Ovary (tissue), 9 donors: ENCODE measurements around the gene GMPPB. TPM values are rescaled to one million over a fixed set of nuclear protein-coding genes. Genes with fewer than 3 reads are reported as not detected.
A peak's percentile ranks its signal among the peaks of the same experiment; 100 is the strongest.

Experiments used
- DNase-seq, 5 donors: peaks; one replicate each; pipeline ENCODE4 v3.0.0-alpha.2; 2019 to 2020
- H3K27ac ChIP-seq, 2 donors: fragments of 200-600 bp; one replicate each; pipeline versions ENCODE4 v1.5.1 to v1.8.0; 2019 to 2022
- H3K27me3 ChIP-seq: fragments of 200-600 bp; one replicate; pipeline ENCODE4 v1.8.0; 2022
- H3K36me3 ChIP-seq: fragments of 200-600 bp; sonication (generic); one replicate; pipeline ENCODE4 v1.5.1; 2019
- H3K4me1 ChIP-seq: one replicate; pipeline ENCODE4 v1.8.1; 2013; ENCODE audit warnings: mild to moderate bottlenecking, moderate library complexity; ENCODE audit not compliant: insufficient read depth
- H3K4me3 ChIP-seq: fragments of 200-600 bp; sonication (generic); one replicate; pipeline ENCODE4 v1.5.1; 2017
- H3K9me3 ChIP-seq, 2 donors: fragments of 200-600 bp in 1 of 2; sonication (generic) in 1 of 2; one replicate each; pipeline versions ENCODE4 v1.5.1 to v1.8.1; 2013 to 2019; ENCODE audit warnings: mild to moderate bottlenecking in 1 of 2, moderate library complexity in 1 of 2
- CTCF ChIP-seq, 3 donors: fragments of 450-650 bp in 2 of 3; fragments of 200-600 bp in 1 of 3; IDR thresholded peaks; one replicate each; pipeline versions ENCODE4 v1.5.1 to v1.8.0; 2016 to 2022; ENCODE audit warnings: antibody characterized with exemption in 3 of 3, mild to moderate bottlenecking in 1 of 3
- EP300 ChIP-seq: sonication (generic); formaldehyde crosslinking; IDR thresholded peaks from one replicate; pipeline ENCODE4 v1.6.1; 2017; ENCODE audit warnings: antibody characterized with exemption
- POLR2A ChIP-seq: fragments of 450-650 bp; IDR thresholded peaks from one replicate; pipeline ENCODE4 v1.6.1; 2017; ENCODE audit warnings: antibody characterized with exemption, mild to moderate bottlenecking, moderate library complexity
- WGBS, 3 donors: extraction: QIAGEN DNeasy Blood & Tissue Kit in 1 of 3; methylation state at CpG; one replicate each; pipeline versions ENCODE4 v1.1.5 to v1.1.7; 2013 to 2017; 5-methylcytosine and 5-hydroxymethylcytosine counted together
- intact Hi-C, 4 donors: fragments of 100-400 bp; cut with DNase I; formaldehyde crosslinking; loops; one replicate each; pipeline versions ENCODE4 v1.11.0 to v1.15.1; 2022 to 2023
- polyA plus RNA-seq, 2 donors: library from polyadenylated mRNA; stranded (reverse); fragments of 200-250 nt in 1 of 2; fragments of 350-450 nt in 1 of 2; fragmentation: Illumina TruSeq in 1 of 2; extraction: RNeasy Lipid Tissue Mini Kit (QIAGEN cat#74804) in 1 of 2; gene quantifications; one replicate each; pipeline ENCODE4 v1.2.3, GENCODE V29; 2013 to 2014
- small RNA-seq: library from RNA; depleted of rRNA; stranded (forward); fragments of <200 nt; gene quantifications from one replicate; pipeline ENCODE3, GENCODE V24; 2016
- total RNA-seq, 7 donors: library from RNA; depleted of rRNA in 2 of 7; stranded (reverse); fragments of >200 nt in 2 of 7; fragmentation: NEBNext Ultra II Directional in 3 of 7; extraction: Animal tissue kit (Norgen Biotek cat#: 25700) in 3 of 7; gene quantifications; one replicate each; pipeline versions ENCODE4 v1.1.0 to v1.2.4, GENCODE V29; 2016 to 2023
- donor health status: DM: no; HTN: no; CAD: no; lungs with moderate emphysema.
- donor health status: DM: no; HTN: no; CAD: no.
- donor health status: Bipolar disorder and iron deficiency.
- donor health status: DM: yes; HTN: yes; CAD: no.
- donor health status: DM: no; HTN: no; CAD: no.
- donor health status: DM: yes; HTN: yes; CAD: no.

GMPPB gene
- total and polyA plus RNA-seq, 9 donors = 4.7 to 38.5 (median 25.7) TPM

- no peaks in the 10 kb centered on the region for H3K9me3 ChIP-seq
- 35 to 43% (median 41%) methylated on average over 11 of the region's 11 CpGs for WGBS, 3 donors
- no peak for TF ChIP-seq POLR2A
- TF ChIP-seq CTCF (IDR thresholded peaks at IDR 0.05) = peak in 2 of 3 donors; percentile 35 to 62
- H3K27ac ChIP-seq = no peak overlapping the region
- intact Hi-C loops = loop anchor here in 2 of 4 donors (5.0 kb wide), 2 partner anchors 129 to 134 kb away; no protein-coding TSS in a partner anchor
- no peak overlapping the region for H3K4me3 ChIP-seq
- peak in 4 of 5 donors; percentile 48 to 68 (median 54) for DNase-seq
- no peaks in the 10 kb centered on the region for H3K36me3 ChIP-seq
- H3K4me1 ChIP-seq = peaks cover 10% of the 10 kb centered on the region
- H3K27me3 ChIP-seq = no peaks in the 10 kb centered on the region
Observed at GRCh38 chr3:49671291-49672288, 52.2 kb downstream of the GMPPB start.

GRCh38 chr3:49670940-49671290, 52.8 kb downstream of the GMPPB start:
- no peaks in the 10 kb centered on the region for H3K27me3 ChIP-seq
- 57 to 71% (median 61%) methylated on average over 6 of the region's 6 CpGs for WGBS, 3 donors
- H3K27ac ChIP-seq = no peak overlapping the region
- H3K9me3 ChIP-seq = no peaks in the 10 kb centered on the region
- no peak overlapping the region for H3K4me3 ChIP-seq
- H3K4me1 ChIP-seq = peaks cover 10% of the 10 kb centered on the region
- TF ChIP-seq POLR2A (no peak), CTCF (IDR thresholded peaks at IDR 0.05) (no peak), EP300 (no peak)
- intact Hi-C loops = loop anchor here in 2 of 4 donors (5.0 kb wide), 2 partner anchors 129 to 134 kb away; no protein-coding TSS in a partner anchor
- DNase-seq = no peak
- H3K36me3 ChIP-seq = no peaks in the 10 kb centered on the region

Small RNAs within 50 kb of the gene (small RNA-seq; reads per million reads assigned to genes)
- not detected for gene AMIGO3
- not detected for gene COX6CP14

Other genes with a start within 250 kb of the GMPPB start
- 1 to 10 TPM in 2 of 7 donors, under 1 TPM in 5; 0.12 to 3.5 (median 0.83) TPM for gene BSN, start 169.5 kb downstream of the GMPPB start, total RNA-seq
- under 1 TPM; 0.13 to 0.41 TPM for gene BSN, start 169.5 kb downstream of the GMPPB start, polyA plus RNA-seq
- 10 to 100 TPM; 33.7 to 90.9 (median 65.1) TPM for gene APEH, start 49.6 kb downstream of the GMPPB start, total RNA-seq
- gene APEH, start 49.6 kb downstream of the GMPPB start, polyA plus RNA-seq = 10 to 100 TPM; 41.6 to 42.8 TPM
- 10 to 100 TPM in 6 of 7 donors, 1 to 10 TPM in 1; 5.2 to 91.0 (median 17.3) TPM for gene MST1, start 34.5 kb downstream of the GMPPB start, total RNA-seq
- 10 to 100 TPM in 1 of 2 donors, 1 to 10 TPM in 1; 3.5 to 31.3 TPM for gene MST1, start 34.5 kb downstream of the GMPPB start, polyA plus RNA-seq
- gene RNF123, start 34.4 kb downstream of the GMPPB start, total RNA-seq = 10 to 100 TPM; 15.9 to 37.6 (median 24.0) TPM
- gene RNF123, start 34.4 kb downstream of the GMPPB start, polyA plus RNA-seq = 10 to 100 TPM; 16.3 to 26.2 TPM
- 1 to 10 TPM in 1 of 7 donors, under 1 TPM in 3, not detected in 3; 0.22 to 2.0 (median 0.31) TPM for gene AMIGO3, start 4.3 kb downstream of the GMPPB start, total RNA-seq
- gene AMIGO3, start 4.3 kb downstream of the GMPPB start, polyA plus RNA-seq = under 1 TPM in 1 of 2 donors, not detected in 1; 0.77 TPM
- 10 to 100 TPM; 27.9 to 52.4 (median 47.0) TPM for gene IP6K1, start 62.6 kb upstream of the GMPPB start, total RNA-seq
- gene IP6K1, start 62.6 kb upstream of the GMPPB start, polyA plus RNA-seq = 10 to 100 TPM; 31.3 to 48.5 TPM
- 10 to 100 TPM in 1 of 7 donors, 1 to 10 TPM in 4, not detected in 2; 1.3 to 37.7 (median 3.1) TPM for gene CDHR4, start 75.9 kb upstream of the GMPPB start, total RNA-seq
- gene CDHR4, start 75.9 kb upstream of the GMPPB start, polyA plus RNA-seq = under 1 TPM in 1 of 2 donors, not detected in 1; 0.16 TPM
- 1 to 10 TPM; 1.8 to 5.0 (median 3.4) TPM for gene INKA1, start 79.3 kb upstream of the GMPPB start, total RNA-seq
- 1 to 10 TPM in 1 of 2 donors, under 1 TPM in 1; 0.25 to 5.5 TPM for gene INKA1, start 79.3 kb upstream of the GMPPB start, polyA plus RNA-seq
- 10 to 100 TPM; 41.6 to 84.9 (median 76.3) TPM for gene UBA7, start 90.0 kb upstream of the GMPPB start, total RNA-seq
- gene UBA7, start 90.0 kb upstream of the GMPPB start, polyA plus RNA-seq = 10 to 100 TPM; 29.3 to 58.0 TPM
- 1 to 10 TPM; 1.8 to 4.5 (median 2.9) TPM for gene TRAIP, start 132.6 kb upstream of the GMPPB start, total RNA-seq
- 1 to 10 TPM; 1.9 to 2.8 TPM for gene TRAIP, start 132.6 kb upstream of the GMPPB start, polyA plus RNA-seq
- under 1 TPM in 1 of 7 donors, not detected in 6; 0.18 TPM for gene CAMKV, start 146.0 kb upstream of the GMPPB start, total RNA-seq
- not detected for gene CAMKV, start 146.0 kb upstream of the GMPPB start, polyA plus RNA-seq
- 1 to 10 TPM; 1.1 to 2.2 (median 1.4) TPM for gene MST1R, start 179.9 kb upstream of the GMPPB start, total RNA-seq
- gene MST1R, start 179.9 kb upstream of the GMPPB start, polyA plus RNA-seq = 1 to 10 TPM in 1 of 2 donors, under 1 TPM in 1; 0.98 to 1.8 TPM
- gene MON1A, start 205.9 kb upstream of the GMPPB start, total RNA-seq = 10 to 100 TPM in 1 of 7 donors, 1 to 10 TPM in 6; 3.7 to 13.2 (median 8.0) TPM
- gene MON1A, start 205.9 kb upstream of the GMPPB start, polyA plus RNA-seq = 1 to 10 TPM; 2.8 to 5.6 TPM
- gene RBM6, start 216.2 kb upstream of the GMPPB start, total RNA-seq = 100 to 1,000 TPM in 1 of 7 donors, 10 to 100 TPM in 6; 70.1 to 108 (median 88.0) TPM
- 100 to 1,000 TPM in 1 of 2 donors, 10 to 100 TPM in 1; 76.1 to 108 TPM for gene RBM6, start 216.2 kb upstream of the GMPPB start, polyA plus RNA-seq